Measurements from ENCODE around the gene PLEKHS1.
"Not testable (repeated sequence)": the region's sequence is repeated elsewhere in the genome, so short reads cannot be mapped to it uniquely, and the experiment has no call there.

The PLEKHS1 gene

GRCh38 chr10:113765910-113766309 lies 14.4 kb downstream of the PLEKHS1 start:
- Histone ChIP-seq H3K36me3 (ENCODE audit: control insufficient read depth in 1 of 2, insufficient read depth in 2 of 2, low read length in 2 of 2) (no peaks in the 10 kb centered on the region), H3K4me1 (ENCODE audit: control insufficient read depth in 1 of 2, insufficient read depth in 2 of 2, low read length in 2 of 2) (no peaks in the 10 kb centered on the region), H3K27me3 (ENCODE audit: low read depth, low read length) (no peaks in the 10 kb centered on the region), H3K27ac (ENCODE audit: low read length) (peak overlapping the region; percentile 12), H3K9me3 (ENCODE audit: control insufficient read depth in 1 of 2, low read length in 2 of 2) (peaks cover 0 to 7% of the 10 kb centered on the region in 2 donors), H3K4me3 (ENCODE audit: low read depth in 1 of 2, low read length in 2 of 2) (no peak overlapping the region)

GRCh38 chr10:113767222-113767621 lies 15.7 kb downstream of the PLEKHS1 start:
- no peaks in the 10 kb centered on the region for H3K4me1 ChIP-seq (ENCODE audit: control insufficient read depth in 1 of 2, insufficient read depth in 2 of 2, low read length in 2 of 2)
- no peak overlapping the region for H3K4me3 ChIP-seq (ENCODE audit: low read depth in 1 of 2, low read length in 2 of 2)
- H3K9me3 ChIP-seq (ENCODE audit: control insufficient read depth in 1 of 2, low read length in 2 of 2) = peaks cover 0 to 7% of the 10 kb centered on the region in 2 donors
- no peak overlapping the region for H3K27ac ChIP-seq (ENCODE audit: low read length)
- H3K36me3 ChIP-seq (ENCODE audit: control insufficient read depth in 1 of 2, insufficient read depth in 2 of 2, low read length in 2 of 2) = no peaks in the 10 kb centered on the region
- no peaks in the 10 kb centered on the region for H3K27me3 ChIP-seq (ENCODE audit: low read depth, low read length)

- H3K27me3 ChIP-seq (ENCODE audit: low read depth, low read length) = no peaks in the 10 kb centered on the region
- no peaks in the 10 kb centered on the region for H3K36me3 ChIP-seq (ENCODE audit: control insufficient read depth in 1 of 2, insufficient read depth in 2 of 2, low read length in 2 of 2)
- no peaks in the 10 kb centered on the region for H3K9me3 ChIP-seq (ENCODE audit: control insufficient read depth in 1 of 2, low read length in 2 of 2)
- no peak overlapping the region for H3K27ac ChIP-seq (ENCODE audit: low read length)
- no peaks in the 10 kb centered on the region for H3K4me1 ChIP-seq (ENCODE audit: control insufficient read depth in 1 of 2, insufficient read depth in 2 of 2, low read length in 2 of 2)
- no peak overlapping the region for H3K4me3 ChIP-seq (ENCODE audit: low read depth in 1 of 2, low read length in 2 of 2)
These were observed 18.9 kb downstream of the PLEKHS1 start for GRCh38 chr10:113770346-113770745.

- H3K27ac ChIP-seq (ENCODE audit: low read length); H3K4me1 ChIP-seq (ENCODE audit: control insufficient read depth in 1 of 2, insufficient read depth in 2 of 2, low read length in 2 of 2); H3K27me3 ChIP-seq (ENCODE audit: low read depth, low read length); H3K36me3 ChIP-seq (ENCODE audit: control insufficient read depth in 1 of 2, insufficient read depth in 2 of 2, low read length in 2 of 2); H3K9me3 ChIP-seq (ENCODE audit: control insufficient read depth in 1 of 2, low read length in 2 of 2); H3K4me3 ChIP-seq (ENCODE audit: low read depth in 1 of 2, low read length in 2 of 2): not testable (repeated sequence)
These were observed 19.6 kb downstream of the PLEKHS1 start for GRCh38 chr10:113771131-113771530.

- Histone ChIP-seq H3K27ac (ENCODE audit: low read length) (no peak overlapping the region), H3K9me3 (ENCODE audit: control insufficient read depth in 1 of 2, low read length in 2 of 2) (no peaks in the 10 kb centered on the region), H3K4me1 (ENCODE audit: control insufficient read depth in 1 of 2, insufficient read depth in 2 of 2, low read length in 2 of 2) (no peaks in the 10 kb centered on the region), H3K27me3 (ENCODE audit: low read depth, low read length) (no peaks in the 10 kb centered on the region), H3K4me3 (ENCODE audit: low read depth in 1 of 2, low read length in 2 of 2) (no peak overlapping the region), H3K36me3 (ENCODE audit: control insufficient read depth in 1 of 2, insufficient read depth in 2 of 2, low read length in 2 of 2) (no peaks in the 10 kb centered on the region)
These were observed 24.3 kb downstream of the PLEKHS1 start for GRCh38 chr10:113775686-113776294.

GRCh38 chr10:113776553-113776952 lies 25.1 kb downstream of the PLEKHS1 start:
- no peaks in the 10 kb centered on the region for H3K9me3 ChIP-seq (ENCODE audit: control insufficient read depth in 1 of 2, low read length in 2 of 2)
- no peaks in the 10 kb centered on the region for H3K4me1 ChIP-seq (ENCODE audit: control insufficient read depth in 1 of 2, insufficient read depth in 2 of 2, low read length in 2 of 2)
- H3K27ac ChIP-seq (ENCODE audit: low read length) = no peak overlapping the region
- H3K27me3 ChIP-seq (ENCODE audit: low read depth, low read length) = no peaks in the 10 kb centered on the region
- H3K4me3 ChIP-seq (ENCODE audit: low read depth in 1 of 2, low read length in 2 of 2) = no peak overlapping the region
- no peaks in the 10 kb centered on the region for H3K36me3 ChIP-seq (ENCODE audit: control insufficient read depth in 1 of 2, insufficient read depth in 2 of 2, low read length in 2 of 2)

- Histone ChIP-seq H3K9me3 (ENCODE audit: control insufficient read depth in 1 of 2, low read length in 2 of 2) (no peaks in the 10 kb centered on the region), H3K27me3 (ENCODE audit: low read depth, low read length) (no peaks in the 10 kb centered on the region), H3K4me3 (ENCODE audit: low read depth in 1 of 2, low read length in 2 of 2) (no peak overlapping the region), H3K27ac (ENCODE audit: low read length) (no peak overlapping the region), H3K36me3 (ENCODE audit: control insufficient read depth in 1 of 2, insufficient read depth in 2 of 2, low read length in 2 of 2) (no peaks in the 10 kb centered on the region), H3K4me1 (ENCODE audit: control insufficient read depth in 1 of 2, insufficient read depth in 2 of 2, low read length in 2 of 2) (no peaks in the 10 kb centered on the region)
These were observed 29.3 kb downstream of the PLEKHS1 start for GRCh38 chr10:113780681-113781250.

- Histone ChIP-seq H3K27me3 (ENCODE audit: low read depth, low read length) (no peaks in the 10 kb centered on the region), H3K36me3 (ENCODE audit: control insufficient read depth in 1 of 2, insufficient read depth in 2 of 2, low read length in 2 of 2) (no peaks in the 10 kb centered on the region), H3K9me3 (ENCODE audit: control insufficient read depth in 1 of 2, low read length in 2 of 2) (no peaks in the 10 kb centered on the region), H3K27ac (ENCODE audit: low read length) (no peak overlapping the region), H3K4me3 (ENCODE audit: low read depth in 1 of 2, low read length in 2 of 2) (no peak overlapping the region), H3K4me1 (ENCODE audit: control insufficient read depth in 1 of 2, insufficient read depth in 2 of 2, low read length in 2 of 2) (no peaks in the 10 kb centered on the region)
These were observed 30.9 kb downstream of the PLEKHS1 start for GRCh38 chr10:113782367-113782766.

- Histone ChIP-seq H3K27ac (ENCODE audit: low read length) (no peak overlapping the region), H3K4me1 (ENCODE audit: control insufficient read depth in 1 of 2, insufficient read depth in 2 of 2, low read length in 2 of 2) (no peaks in the 10 kb centered on the region), H3K27me3 (ENCODE audit: low read depth, low read length) (no peaks in the 10 kb centered on the region), H3K36me3 (ENCODE audit: control insufficient read depth in 1 of 2, insufficient read depth in 2 of 2, low read length in 2 of 2) (no peaks in the 10 kb centered on the region), H3K4me3 (ENCODE audit: low read depth in 1 of 2, low read length in 2 of 2) (no peak overlapping the region), H3K9me3 (ENCODE audit: control insufficient read depth in 1 of 2, low read length in 2 of 2) (no peaks in the 10 kb centered on the region)
These were observed 31.7 kb downstream of the PLEKHS1 start for GRCh38 chr10:113782986-113783704.

GRCh38 chr10:113788604-113789083 lies 37.2 kb downstream of the PLEKHS1 start:
- H3K36me3 ChIP-seq (ENCODE audit: control insufficient read depth in 1 of 2, insufficient read depth in 2 of 2, low read length in 2 of 2) = no peaks in the 10 kb centered on the region
- H3K27me3 ChIP-seq (ENCODE audit: low read depth, low read length) = no peaks in the 10 kb centered on the region
- H3K27ac ChIP-seq (ENCODE audit: low read length) = no peak overlapping the region
- H3K4me1 ChIP-seq (ENCODE audit: control insufficient read depth in 1 of 2, insufficient read depth in 2 of 2, low read length in 2 of 2) = peaks cover 0 to 5% of the 10 kb centered on the region in 2 donors
- no peak overlapping the region for H3K4me3 ChIP-seq (ENCODE audit: low read depth in 1 of 2, low read length in 2 of 2)
- no peaks in the 10 kb centered on the region for H3K9me3 ChIP-seq (ENCODE audit: control insufficient read depth in 1 of 2, low read length in 2 of 2)

GRCh38 chr10:113791691-113792090 lies 40.2 kb downstream of the PLEKHS1 start:
- Histone ChIP-seq H3K4me1 (ENCODE audit: control insufficient read depth in 1 of 2, insufficient read depth in 2 of 2, low read length in 2 of 2) (peaks cover 0 to 5% of the 10 kb centered on the region in 2 donors), H3K9me3 (ENCODE audit: control insufficient read depth in 1 of 2, low read length in 2 of 2) (no peaks in the 10 kb centered on the region), H3K27me3 (ENCODE audit: low read depth, low read length) (no peaks in the 10 kb centered on the region), H3K36me3 (ENCODE audit: control insufficient read depth in 1 of 2, insufficient read depth in 2 of 2, low read length in 2 of 2) (no peaks in the 10 kb centered on the region), H3K27ac (ENCODE audit: low read length) (no peak overlapping the region), H3K4me3 (ENCODE audit: low read depth in 1 of 2, low read length in 2 of 2) (no peak overlapping the region)
